Measurements from ENCODE around the gene AVPR1B.

Gene AVPR1B

GRCh38 chr1:206110820-206111219 lies 6.4 kb downstream of the AVPR1B start:
- Histone ChIP-seq H3K36me3 (ENCODE audit: insufficient read depth, low read length) (no peaks in the 10 kb centered on the region), H3K27ac (ENCODE audit: low read depth, low read length) (no peak overlapping the region), H3K9ac (ENCODE audit: low read length) (no peak overlapping the region), H3K27me3 (ENCODE audit: control insufficient read depth in 1 of 2, insufficient read depth in 2 of 2, low read length in 2 of 2) (no peaks in the 10 kb centered on the region), H3K4me1 (ENCODE audit: insufficient read depth, low read length) (no peaks in the 10 kb centered on the region), H3K4me3 (ENCODE audit: low read depth in 1 of 2, low read length in 2 of 2) (no peak overlapping the region), H3K9me3 (ENCODE audit: low read length) (no peaks in the 10 kb centered on the region)

DNA sequence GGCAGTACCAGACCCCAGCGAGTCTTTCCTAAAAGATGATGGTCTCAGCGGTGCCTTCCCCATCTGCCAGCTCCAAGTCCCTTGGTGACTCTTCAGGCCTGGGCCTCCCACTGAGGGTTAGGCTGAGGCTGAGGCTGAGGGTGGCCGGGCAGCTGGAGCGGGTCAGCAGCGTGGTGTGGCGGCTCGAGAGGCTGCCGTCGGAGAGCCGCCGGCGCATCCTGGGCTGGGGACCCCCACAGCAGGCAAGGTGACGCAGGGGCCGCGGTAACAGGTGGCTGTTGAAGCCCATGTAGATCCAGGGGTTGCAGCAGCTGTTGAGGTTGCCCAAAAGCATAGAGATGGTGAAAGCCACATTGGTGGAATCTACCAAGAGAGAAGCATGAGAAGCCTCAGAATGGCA lies 7.0 kb downstream of the AVPR1B start:
- H3K36me3 ChIP-seq (ENCODE audit: insufficient read depth, low read length), result no peaks in the 10 kb centered on the region
- no peaks in the 10 kb centered on the region for H3K9me3 ChIP-seq (ENCODE audit: low read length)
- H3K9ac ChIP-seq (ENCODE audit: low read length), result no peak overlapping the region
- no peaks in the 10 kb centered on the region for H3K4me1 ChIP-seq (ENCODE audit: insufficient read depth, low read length)
- H3K27me3 ChIP-seq (ENCODE audit: control insufficient read depth in 1 of 2, insufficient read depth in 2 of 2, low read length in 2 of 2), result no peaks in the 10 kb centered on the region
- no peak overlapping the region for H3K4me3 ChIP-seq (ENCODE audit: low read depth in 1 of 2, low read length in 2 of 2)
- H3K27ac ChIP-seq (ENCODE audit: low read depth, low read length), result no peak overlapping the region

- Histone ChIP-seq H3K4me1 (ENCODE audit: insufficient read depth, low read length) (no peaks in the 10 kb centered on the region), H3K36me3 (ENCODE audit: insufficient read depth, low read length) (no peaks in the 10 kb centered on the region), H3K4me3 (ENCODE audit: low read depth in 1 of 2, low read length in 2 of 2) (no peak overlapping the region), H3K27ac (ENCODE audit: low read depth, low read length) (no peak overlapping the region), H3K9ac (ENCODE audit: low read length) (no peak overlapping the region), H3K27me3 (ENCODE audit: control insufficient read depth in 1 of 2, insufficient read depth in 2 of 2, low read length in 2 of 2) (no peaks in the 10 kb centered on the region), H3K9me3 (ENCODE audit: low read length) (no peaks in the 10 kb centered on the region)
Measured at GRCh38 chr1:206109718-206110117, 7.5 kb downstream of the AVPR1B start.

- Histone ChIP-seq H3K27me3 (ENCODE audit: control insufficient read depth in 1 of 2, insufficient read depth in 2 of 2, low read length in 2 of 2) (no peaks in the 10 kb centered on the region), H3K4me3 (ENCODE audit: low read depth in 1 of 2, low read length in 2 of 2) (no peak overlapping the region), H3K9ac (ENCODE audit: low read length) (no peak overlapping the region), H3K27ac (ENCODE audit: low read depth, low read length) (no peak overlapping the region), H3K36me3 (ENCODE audit: insufficient read depth, low read length) (no peaks in the 10 kb centered on the region), H3K4me1 (ENCODE audit: insufficient read depth, low read length) (no peaks in the 10 kb centered on the region), H3K9me3 (ENCODE audit: low read length) (no peaks in the 10 kb centered on the region)
Measured at GRCh38 chr1:206108635-206109034, 8.6 kb downstream of the AVPR1B start.

- H3K4me1 ChIP-seq (ENCODE audit: insufficient read depth, low read length), result no peaks in the 10 kb centered on the region
Measured at GRCh38 chr1:206107168-206107544, 10.0 kb downstream of the AVPR1B start.

GRCh38 chr1:206106328-206107167 lies 10.6 kb downstream of the AVPR1B start:
- Histone ChIP-seq H3K27me3 (ENCODE audit: control insufficient read depth in 1 of 2, insufficient read depth in 2 of 2, low read length in 2 of 2) (no peaks in the 10 kb centered on the region), H3K4me3 (ENCODE audit: low read depth in 1 of 2, low read length in 2 of 2) (no peak overlapping the region), H3K27ac (ENCODE audit: low read depth, low read length) (no peak overlapping the region), H3K4me1 (ENCODE audit: insufficient read depth, low read length) (no peaks in the 10 kb centered on the region), H3K9ac (ENCODE audit: low read length) (no peak overlapping the region), H3K36me3 (ENCODE audit: insufficient read depth, low read length) (no peaks in the 10 kb centered on the region), H3K9me3 (ENCODE audit: low read length) (no peaks in the 10 kb centered on the region)

More at GRCh38 chr1:206107168-206107544, 10.0 kb downstream of the AVPR1B start:
- Histone ChIP-seq H3K9ac (ENCODE audit: low read length) (no peak overlapping the region), H3K27ac (ENCODE audit: low read depth, low read length) (no peak overlapping the region), H3K9me3 (ENCODE audit: low read length) (no peaks in the 10 kb centered on the region), H3K27me3 (ENCODE audit: control insufficient read depth in 1 of 2, insufficient read depth in 2 of 2, low read length in 2 of 2) (no peaks in the 10 kb centered on the region), H3K36me3 (ENCODE audit: insufficient read depth, low read length) (no peaks in the 10 kb centered on the region), H3K4me3 (ENCODE audit: low read depth in 1 of 2, low read length in 2 of 2) (no peak overlapping the region)

DNA sequence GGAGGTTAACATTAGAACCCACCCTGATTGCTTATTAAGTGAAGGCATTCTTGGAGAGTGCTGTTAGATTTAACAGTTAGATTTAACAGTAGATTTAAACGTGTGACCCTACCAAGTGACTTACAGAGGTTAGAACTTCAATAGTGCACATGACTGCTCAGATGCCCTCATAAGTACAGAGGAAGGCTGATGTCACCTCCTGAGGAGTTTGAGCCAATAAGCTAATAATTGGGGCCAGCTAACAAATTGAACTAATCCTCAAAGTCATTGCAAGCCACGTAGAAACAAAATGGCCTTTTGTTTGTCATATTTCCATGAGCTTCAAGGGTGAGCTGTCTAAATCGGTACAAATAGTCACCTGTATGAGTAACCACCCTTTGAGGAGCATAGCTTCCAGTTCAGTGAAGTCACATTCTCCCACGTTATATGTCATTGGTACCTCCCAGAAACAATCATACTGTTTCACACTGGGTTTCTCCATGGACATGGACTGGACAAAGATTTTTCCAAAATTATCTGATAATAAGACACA lies 11.7 kb downstream of the AVPR1B start:
- Histone ChIP-seq H3K27me3 (ENCODE audit: control insufficient read depth in 1 of 2, insufficient read depth in 2 of 2, low read length in 2 of 2) (no peaks in the 10 kb centered on the region), H3K27ac (ENCODE audit: low read depth, low read length) (no peak overlapping the region), H3K9me3 (ENCODE audit: low read length) (no peaks in the 10 kb centered on the region), H3K4me3 (ENCODE audit: low read depth in 1 of 2, low read length in 2 of 2) (no peak overlapping the region), H3K4me1 (ENCODE audit: insufficient read depth, low read length) (no peaks in the 10 kb centered on the region), H3K36me3 (ENCODE audit: insufficient read depth, low read length) (no peaks in the 10 kb centered on the region), H3K9ac (ENCODE audit: low read length) (no peak overlapping the region)

GRCh38 chr1:206103979-206104378 lies 13.2 kb downstream of the AVPR1B start:
- Histone ChIP-seq H3K27me3 (ENCODE audit: control insufficient read depth in 1 of 2, insufficient read depth in 2 of 2, low read length in 2 of 2) (no peaks in the 10 kb centered on the region), H3K36me3 (ENCODE audit: insufficient read depth, low read length) (no peaks in the 10 kb centered on the region), H3K4me1 (ENCODE audit: insufficient read depth, low read length) (no peaks in the 10 kb centered on the region), H3K27ac (ENCODE audit: low read depth, low read length) (no peak overlapping the region), H3K9ac (ENCODE audit: low read length) (no peak overlapping the region), H3K4me3 (ENCODE audit: low read depth in 1 of 2, low read length in 2 of 2) (no peak overlapping the region), H3K9me3 (ENCODE audit: low read length) (no peaks in the 10 kb centered on the region)

GRCh38 chr1:206102292-206102936 lies 14.8 kb downstream of the AVPR1B start:
- Histone ChIP-seq H3K27ac (ENCODE audit: low read depth, low read length) (no peak overlapping the region), H3K9ac (ENCODE audit: low read length) (no peak overlapping the region), H3K4me1 (ENCODE audit: insufficient read depth, low read length) (no peaks in the 10 kb centered on the region)

DNA sequence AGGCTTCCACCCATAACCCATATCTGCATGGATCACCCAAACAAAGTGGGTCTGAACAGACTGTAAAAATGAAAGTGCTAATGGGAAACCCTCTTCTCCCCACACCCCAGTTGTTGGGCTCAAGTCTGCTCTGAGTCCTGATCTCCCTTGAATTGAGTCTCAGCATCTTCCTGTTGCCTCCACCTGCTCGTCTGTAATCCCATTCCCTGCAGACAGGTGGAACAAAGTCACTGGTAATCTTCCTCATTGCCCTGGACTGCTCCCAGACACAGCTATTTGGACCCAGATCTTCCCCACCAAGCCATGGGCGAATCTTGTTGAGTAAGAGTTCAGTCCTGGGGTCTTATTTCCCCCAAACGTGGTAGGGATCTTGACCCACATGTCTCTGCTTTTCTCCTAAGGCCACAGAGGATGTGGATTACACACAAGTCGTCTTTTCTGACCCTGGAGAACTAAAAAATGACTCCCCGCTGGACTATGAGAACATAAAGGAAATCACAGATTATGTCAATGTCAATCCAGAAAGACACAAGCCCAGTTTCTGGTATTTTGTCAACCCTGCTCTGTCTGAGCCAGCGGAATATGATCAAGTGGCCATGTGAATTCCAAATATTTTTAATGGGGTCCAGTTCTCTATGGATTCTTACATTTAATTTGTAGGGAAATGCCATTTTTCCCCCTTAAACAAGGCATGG lies 15.7 kb downstream of the AVPR1B start:
- no peaks in the 10 kb centered on the region for H3K27me3 ChIP-seq (ENCODE audit: control insufficient read depth in 1 of 2, insufficient read depth in 2 of 2, low read length in 2 of 2)
- H3K4me1 ChIP-seq (ENCODE audit: insufficient read depth, low read length), result no peaks in the 10 kb centered on the region
- H3K36me3 ChIP-seq (ENCODE audit: insufficient read depth, low read length), result no peaks in the 10 kb centered on the region
- H3K9ac ChIP-seq (ENCODE audit: low read length), result no peak overlapping the region
- no peaks in the 10 kb centered on the region for H3K9me3 ChIP-seq (ENCODE audit: low read length)
- no peak overlapping the region for H3K27ac ChIP-seq (ENCODE audit: low read depth, low read length)
- H3K4me3 ChIP-seq (ENCODE audit: low read depth in 1 of 2, low read length in 2 of 2), result no peak overlapping the region

More at GRCh38 chr1:206102292-206102936, 14.8 kb downstream of the AVPR1B start:
- Histone ChIP-seq H3K36me3 (ENCODE audit: insufficient read depth, low read length) (no peaks in the 10 kb centered on the region), H3K4me3 (ENCODE audit: low read depth in 1 of 2, low read length in 2 of 2) (no peak overlapping the region), H3K9me3 (ENCODE audit: low read length) (no peaks in the 10 kb centered on the region), H3K27me3 (ENCODE audit: control insufficient read depth in 1 of 2, insufficient read depth in 2 of 2, low read length in 2 of 2) (no peaks in the 10 kb centered on the region)

DNA sequence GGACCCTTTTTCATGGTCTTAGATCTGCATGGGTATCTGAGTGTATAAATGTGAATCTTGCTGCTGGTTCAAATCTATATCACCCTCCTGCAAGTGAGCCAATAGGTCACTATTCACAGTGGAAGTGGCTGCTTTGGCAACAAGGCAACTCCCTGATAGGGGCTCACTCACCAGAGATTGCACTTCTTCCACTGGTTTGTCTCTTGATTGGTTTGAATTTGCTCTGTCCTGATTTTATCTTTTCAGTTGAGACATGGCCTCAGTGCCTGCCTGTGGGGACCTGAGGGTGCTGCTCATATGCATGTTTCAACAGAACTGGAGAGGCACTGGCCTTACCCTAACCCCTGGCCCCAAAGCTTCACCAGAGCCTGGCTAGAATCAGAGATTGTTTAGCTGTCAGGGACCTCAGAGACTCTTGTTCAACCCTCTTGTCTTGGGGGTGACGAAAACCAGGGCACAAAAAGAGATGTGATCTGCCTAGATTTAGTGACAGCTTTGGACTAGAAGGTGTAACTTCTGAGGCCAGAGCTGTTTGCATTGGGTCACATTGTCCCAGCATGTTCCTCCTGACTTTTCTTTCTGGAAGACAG lies 16.9 kb downstream of the AVPR1B start:
- H3K27me3 ChIP-seq (ENCODE audit: control insufficient read depth in 1 of 2, insufficient read depth in 2 of 2, low read length in 2 of 2), result no peaks in the 10 kb centered on the region
- no peak overlapping the region for H3K4me3 ChIP-seq (ENCODE audit: low read depth in 1 of 2, low read length in 2 of 2)
- H3K36me3 ChIP-seq (ENCODE audit: insufficient read depth, low read length), result no peaks in the 10 kb centered on the region
- no peak overlapping the region for H3K27ac ChIP-seq (ENCODE audit: low read depth, low read length)
- no peaks in the 10 kb centered on the region for H3K4me1 ChIP-seq (ENCODE audit: insufficient read depth, low read length)
- no peaks in the 10 kb centered on the region for H3K9me3 ChIP-seq (ENCODE audit: low read length)
- no peak overlapping the region for H3K9ac ChIP-seq (ENCODE audit: low read length)

Measured in muscle layer of colon (tissue), 2 donors.